ENCODE results near the gene ATP1B3.
A peak's percentile ranks its signal among the peaks of the same experiment; 100 is the strongest.
"Not testable (repeated sequence)": the region's sequence is repeated elsewhere in the genome, so short reads cannot be mapped to it uniquely, and the experiment has no call there.

Gene ATP1B3

DNA sequence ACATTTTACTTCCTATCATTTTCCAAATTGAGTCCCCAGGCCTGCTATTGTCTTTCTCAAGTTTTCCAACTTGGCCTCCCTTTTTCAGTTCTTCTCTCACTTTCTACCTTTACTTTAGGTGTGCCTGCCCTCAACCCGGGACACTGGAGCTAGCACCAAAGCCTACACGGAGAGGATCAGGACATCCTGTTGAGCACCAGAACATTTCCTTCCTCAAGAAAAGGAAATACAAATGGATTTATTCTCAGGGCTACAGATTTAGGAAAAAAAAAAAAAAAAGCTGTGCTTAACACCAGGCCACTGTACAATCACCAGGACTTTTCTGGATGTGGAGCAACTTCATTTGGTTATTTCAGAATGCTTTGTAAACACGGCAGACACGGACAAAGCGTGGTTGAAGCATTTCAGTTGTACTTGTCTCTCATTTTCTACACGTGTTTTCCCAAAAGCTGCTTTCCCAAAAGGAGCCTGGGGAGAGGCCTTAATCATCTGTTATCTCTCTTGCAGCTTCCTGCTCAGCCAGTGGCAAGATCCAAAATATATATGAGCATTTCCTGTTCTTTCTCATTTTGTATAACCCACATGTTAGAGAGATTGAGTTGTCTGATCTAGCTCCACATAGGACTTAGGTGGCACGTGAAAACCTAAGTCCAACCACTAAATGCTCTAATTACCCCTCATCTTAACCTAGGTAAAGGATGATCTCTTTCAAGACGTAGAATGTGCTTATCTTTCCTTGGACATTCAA lies 15.5 kb upstream of the ATP1B3 start:
- no peak for DNase-seq

DNA sequence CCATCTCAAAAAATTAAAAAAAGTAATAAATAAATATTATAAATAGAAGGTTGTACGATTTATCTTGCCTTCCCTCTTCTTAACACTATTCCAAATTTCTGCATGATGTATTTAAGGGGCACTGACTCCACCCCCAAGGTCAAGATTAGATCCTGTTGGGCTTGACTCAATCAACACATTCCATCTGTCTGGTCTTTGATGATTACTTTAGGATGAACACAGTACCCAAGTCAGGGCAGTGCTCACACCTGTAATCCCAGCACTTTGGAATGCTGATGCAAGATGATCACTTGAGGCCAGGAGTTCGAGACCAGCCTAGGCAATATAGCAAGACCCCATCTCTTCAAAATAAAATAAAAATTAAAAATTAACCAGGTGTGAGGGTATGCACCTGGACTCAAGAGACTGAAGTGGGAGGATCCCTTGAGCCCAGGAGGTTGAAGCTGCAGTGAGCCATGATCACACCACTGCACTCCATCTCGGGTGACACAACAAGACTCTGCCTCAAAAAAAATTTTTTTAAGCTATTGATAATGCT lies 14.1 kb upstream of the ATP1B3 start:
- no peak for DNase-seq

DNA sequence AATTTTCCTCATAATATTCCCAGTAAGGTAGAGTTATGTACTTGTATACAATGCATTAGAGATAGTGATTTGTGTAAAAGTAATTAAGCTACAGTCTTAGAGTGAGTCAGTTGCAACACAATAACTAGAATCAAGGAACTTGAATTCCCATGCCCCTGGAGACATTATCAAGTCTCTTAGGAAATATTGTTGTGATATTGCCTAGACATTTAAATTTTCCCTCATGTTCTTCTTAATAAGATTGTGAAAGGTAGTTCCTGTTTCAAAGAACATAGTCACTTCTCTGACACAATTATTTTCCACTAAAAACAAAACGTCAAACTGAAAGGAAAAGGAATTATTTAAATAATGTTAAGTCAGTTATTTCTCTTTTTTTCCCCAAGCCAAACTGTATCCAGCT lies 13.0 kb upstream of the ATP1B3 start:
- no peak for DNase-seq

DNA sequence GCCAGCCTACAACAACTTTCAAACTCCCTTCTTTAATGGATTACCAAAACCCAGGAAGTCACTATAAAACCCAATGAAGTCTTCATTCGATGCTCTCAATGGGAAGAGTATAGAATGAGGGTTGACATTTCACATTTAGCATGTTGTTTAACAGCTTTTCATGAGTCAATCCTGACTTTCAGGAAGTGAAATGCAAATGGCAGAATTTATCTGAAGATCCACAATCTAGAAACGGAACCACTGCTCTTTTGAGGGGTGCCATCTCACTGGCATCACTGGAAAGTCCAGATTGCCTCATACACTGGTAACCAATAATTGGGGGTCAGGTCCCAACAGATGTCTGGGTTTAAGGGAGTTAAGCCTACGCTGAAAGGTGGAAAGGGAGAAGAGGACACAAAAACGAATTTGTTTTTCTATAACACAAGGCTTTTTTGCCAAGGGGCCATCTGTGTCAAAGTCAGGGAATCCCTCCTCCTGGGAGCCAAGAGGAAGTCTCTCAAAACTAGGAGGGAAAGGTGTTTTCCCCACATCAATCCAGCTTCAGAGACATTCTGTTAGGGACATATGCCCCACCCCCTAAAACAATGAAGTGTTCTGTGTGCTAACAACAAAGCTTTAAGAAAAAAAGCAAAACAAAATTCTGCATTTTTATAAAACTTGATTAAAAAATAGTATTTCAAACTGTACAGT lies 12.0 kb upstream of the ATP1B3 start:
- no peak for DNase-seq

DNA sequence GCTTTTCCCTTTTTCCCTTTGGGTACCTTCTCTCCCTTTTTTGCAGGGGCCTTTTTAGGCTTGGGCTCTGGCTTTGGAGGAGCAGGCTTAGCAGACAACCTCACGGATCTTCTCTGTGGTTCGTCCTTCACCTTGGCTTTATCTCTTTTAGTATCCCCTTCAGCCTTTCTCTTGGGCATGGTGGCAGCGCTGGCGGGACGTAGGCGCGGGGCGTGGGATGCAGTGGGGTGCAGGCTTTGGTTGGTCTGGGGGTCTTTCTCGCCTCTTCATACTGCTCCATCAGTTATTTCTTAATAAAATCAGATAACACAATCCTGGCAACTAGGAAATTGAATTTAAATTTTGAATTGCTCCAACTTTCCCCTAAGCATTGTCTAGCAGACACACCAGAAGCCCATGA lies 11.3 kb upstream of the ATP1B3 start:
- DNase-seq, result no peak

DNA sequence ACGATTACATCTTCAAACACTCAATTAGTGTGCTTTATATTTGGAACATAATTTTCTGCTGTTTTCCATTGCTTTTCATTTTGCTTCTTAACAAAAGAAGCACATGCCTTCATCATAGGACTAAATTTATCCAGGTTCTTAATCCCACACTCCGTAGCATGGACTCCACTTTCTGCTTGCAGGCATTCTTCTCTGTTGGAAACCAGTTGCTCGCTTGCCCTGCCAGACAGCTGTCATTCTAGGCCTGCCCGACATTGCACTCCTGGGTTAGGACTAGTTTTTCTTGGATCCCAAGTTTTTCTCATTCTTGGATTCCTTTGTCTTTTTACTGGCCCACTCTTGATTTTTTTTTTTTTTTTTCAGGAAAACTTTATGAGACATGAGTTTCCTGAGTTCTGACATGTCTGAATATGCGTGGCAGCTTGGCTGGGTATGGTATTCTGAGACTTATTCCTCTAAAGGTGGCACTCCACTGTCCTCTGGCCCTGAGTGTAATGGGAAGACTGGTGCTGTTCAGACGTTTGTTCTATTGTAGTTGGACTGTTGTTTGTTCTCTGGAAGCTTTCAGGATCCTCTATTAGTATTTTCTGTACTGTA lies 6.3 kb upstream of the ATP1B3 start:
- DNase-seq, result no peak

DNA sequence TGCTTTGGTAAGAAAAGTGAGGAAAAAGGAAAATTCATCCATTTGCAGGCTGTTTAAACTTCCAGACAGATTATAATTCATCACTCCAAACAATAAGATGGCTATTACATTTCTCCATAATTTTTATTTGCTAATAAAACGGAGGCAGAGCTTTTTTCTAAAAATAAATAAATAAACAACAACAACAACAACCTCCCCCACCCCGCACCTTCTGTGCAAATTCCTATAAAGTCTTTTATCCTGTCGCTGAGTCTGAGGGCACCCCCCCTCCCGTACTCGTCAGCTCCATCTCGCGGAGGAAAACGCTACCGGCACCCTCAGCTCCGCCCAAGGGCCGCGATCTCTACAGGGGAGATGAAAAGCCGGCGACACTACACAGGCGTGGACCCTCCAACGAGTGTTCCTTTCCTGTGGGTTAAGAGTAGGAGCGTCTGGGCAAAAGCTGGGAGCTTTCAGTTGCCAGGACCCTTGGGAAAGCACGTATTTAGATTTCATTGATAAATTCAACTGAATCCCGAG lies 1.0 kb upstream of the ATP1B3 start:
- DNase-seq, result peak; percentile 78

DNA sequence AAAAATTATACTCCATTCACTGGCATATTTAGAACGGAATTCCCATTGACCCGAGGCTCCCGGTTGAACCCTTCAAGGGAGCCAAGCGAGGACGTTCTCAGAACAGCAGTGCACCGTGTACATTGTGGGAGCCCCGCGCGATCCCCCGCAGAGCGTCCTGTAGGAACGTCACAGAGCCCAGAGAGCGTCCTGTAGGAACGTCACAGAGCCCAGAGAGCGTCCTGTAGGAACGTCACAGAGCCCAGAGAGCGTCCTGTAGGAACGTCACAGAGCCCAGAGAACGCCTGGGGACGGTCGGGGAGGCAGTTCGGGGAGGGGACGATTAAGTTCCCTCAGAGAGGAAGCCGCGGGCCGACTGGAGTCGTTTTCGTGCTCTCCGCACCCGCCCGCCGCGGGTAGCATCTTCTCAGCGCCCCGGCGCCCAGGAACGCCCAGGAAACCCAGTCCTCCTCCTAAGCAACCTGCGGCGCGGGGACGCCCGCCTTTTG lies 506 bp upstream of the ATP1B3 start:
- DNase-seq, result peak; percentile 71

DNA sequence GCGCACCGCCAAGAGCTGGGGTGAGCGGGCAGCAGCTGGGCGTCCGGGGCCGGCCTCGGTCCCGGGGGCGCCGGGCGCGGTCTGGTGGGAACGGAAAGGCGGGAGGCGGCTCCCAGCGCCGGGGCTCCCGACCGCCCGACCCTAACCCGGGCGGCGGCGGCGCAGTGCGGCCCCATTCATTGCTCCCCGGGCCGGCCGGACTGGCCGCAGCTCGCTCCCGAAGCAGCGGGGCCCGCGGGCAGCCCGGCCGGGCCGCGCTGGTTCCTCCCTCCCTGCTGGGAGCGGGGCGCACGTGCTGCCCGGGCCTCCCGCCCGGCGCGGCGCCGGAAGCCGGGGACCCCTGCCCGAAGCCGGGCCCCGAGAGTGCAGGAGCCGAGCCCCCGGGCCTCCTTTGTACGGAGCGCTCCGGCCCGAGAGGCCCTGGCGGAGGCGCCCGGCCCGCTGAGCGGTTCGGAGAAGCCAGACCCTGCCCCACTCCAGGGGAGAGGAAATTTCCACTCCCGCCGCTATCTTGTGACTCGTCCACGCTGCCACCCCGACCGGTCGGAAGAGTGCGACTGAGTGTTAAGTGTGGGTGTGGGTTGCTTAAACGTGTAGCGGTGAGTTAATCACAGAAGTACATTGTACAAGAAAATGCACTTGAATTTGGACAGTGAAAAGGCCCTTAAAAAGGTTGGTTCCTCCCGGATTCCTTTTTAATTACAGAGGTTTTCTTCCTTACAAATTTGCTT lies 613 bp downstream of the ATP1B3 start:
- DNase-seq, result peak; percentile 37

DNA sequence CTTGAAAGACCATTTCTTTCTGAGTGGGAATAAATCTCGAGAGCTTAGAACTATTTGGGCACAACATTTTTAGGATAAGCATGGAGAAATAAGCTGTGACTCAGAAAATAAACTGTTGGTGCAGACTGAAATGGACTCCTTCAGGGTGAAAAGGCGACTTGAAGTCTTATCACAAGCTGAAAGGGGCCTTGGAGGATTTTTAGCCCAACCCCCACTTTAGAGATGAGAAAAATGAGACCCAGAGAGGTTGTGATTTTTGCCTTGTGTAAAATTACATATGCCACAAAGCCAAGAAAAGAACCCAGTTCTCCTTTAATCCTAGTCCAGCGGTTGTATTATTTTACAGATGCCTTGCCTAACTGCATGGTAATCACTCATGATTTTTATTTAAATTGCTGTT lies 1.5 kb downstream of the ATP1B3 start:
- DNase-seq, result no peak

DNA sequence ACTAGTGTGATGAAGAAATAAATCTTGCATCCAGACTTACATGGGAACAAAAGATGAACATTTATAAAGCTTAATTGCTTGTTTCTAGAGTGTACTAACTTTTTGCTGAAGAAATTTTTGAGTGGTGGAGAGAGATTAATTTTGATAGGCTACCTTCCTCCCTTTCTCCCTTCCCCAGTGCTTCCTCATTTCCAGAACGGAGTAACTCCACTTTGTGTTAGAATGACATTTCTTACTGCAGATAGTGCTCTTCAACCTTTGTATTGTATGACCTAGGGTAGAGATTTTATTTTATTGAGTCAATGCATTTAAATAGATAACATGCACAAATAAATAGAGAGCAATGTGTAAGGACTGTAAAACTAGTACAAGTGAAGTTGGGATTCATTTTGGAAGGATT lies 1.9 kb downstream of the ATP1B3 start:
- no peak for DNase-seq

DNA sequence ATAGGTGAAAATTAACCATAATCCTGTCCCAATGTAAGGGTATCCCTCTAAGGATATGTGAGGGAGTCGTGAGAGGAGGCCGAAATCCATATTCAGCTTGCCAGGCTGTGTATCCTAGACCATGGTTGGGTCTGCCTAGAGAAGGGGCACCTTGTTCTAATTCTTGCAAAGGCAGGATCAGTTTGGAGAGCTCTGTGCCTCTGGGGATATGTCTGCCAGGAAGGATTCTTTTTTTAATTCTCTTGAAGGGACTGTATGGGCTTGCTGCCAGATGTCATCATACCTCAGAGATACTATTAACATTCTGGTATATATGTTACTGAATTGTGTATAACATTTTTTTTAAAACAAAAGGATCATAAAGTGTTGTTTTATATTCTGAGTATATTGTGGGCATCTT lies 2.4 kb downstream of the ATP1B3 start:
- DNase-seq, result no peak

DNA sequence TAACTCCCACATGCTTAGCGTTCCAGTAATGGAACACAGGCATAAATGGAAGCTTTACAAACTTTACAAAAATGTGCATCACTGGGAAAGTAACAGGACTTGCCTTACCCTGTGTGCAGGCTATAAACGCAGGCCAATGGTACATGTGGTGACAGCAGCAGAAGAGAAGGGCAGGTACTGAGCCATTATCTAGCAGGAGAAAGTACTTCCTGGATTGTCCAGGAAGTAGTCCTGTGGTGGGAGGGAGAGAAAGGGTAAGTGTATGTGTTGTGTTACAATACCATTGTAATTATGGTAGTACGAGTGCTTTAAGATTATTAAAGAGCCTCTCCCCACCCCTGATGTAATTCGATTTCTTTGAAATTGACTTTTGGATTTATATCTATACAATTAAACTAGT lies 5.3 kb downstream of the ATP1B3 start:
- no peak for DNase-seq

DNA sequence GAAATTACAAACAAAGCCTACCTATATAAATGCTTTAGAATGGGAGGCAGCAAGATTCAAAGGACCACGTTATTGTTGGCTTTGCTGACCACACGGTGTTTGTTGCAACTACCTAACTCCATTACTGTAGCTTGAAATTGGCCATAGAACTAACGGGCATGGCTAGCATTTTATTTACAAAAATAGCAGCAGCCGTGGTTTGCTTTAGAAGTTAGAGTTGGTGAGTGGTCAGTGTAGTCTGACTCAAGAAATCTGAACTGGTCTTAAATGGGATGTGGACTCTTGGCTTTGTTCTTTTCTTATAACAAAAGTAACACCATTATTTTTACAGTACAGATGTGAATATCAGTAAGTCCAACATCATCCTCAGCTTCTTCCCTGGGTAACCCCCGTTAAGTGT lies 10.6 kb downstream of the ATP1B3 start:
- DNase-seq, result no peak

DNA sequence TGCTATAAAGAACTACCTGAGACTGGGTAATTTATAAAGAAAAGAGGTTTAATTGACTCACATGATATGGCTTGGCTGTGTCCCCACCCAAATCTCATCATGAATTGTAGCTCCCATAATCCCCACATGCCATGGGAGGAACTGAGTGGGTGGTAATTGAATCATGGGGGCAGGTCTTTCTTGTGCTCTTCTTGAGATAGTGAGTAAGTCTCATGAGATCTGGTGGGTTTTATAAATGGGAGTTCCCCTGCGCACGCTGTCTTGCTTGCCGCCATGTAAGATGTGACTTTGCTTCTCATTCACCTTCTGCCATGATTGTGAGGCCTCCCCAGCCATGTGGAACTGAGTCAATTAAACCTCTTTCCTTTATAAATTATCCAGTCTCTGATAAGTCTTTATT lies 12.1 kb downstream of the ATP1B3 start:
- DNase-seq, result not testable (repeated sequence)

DNA sequence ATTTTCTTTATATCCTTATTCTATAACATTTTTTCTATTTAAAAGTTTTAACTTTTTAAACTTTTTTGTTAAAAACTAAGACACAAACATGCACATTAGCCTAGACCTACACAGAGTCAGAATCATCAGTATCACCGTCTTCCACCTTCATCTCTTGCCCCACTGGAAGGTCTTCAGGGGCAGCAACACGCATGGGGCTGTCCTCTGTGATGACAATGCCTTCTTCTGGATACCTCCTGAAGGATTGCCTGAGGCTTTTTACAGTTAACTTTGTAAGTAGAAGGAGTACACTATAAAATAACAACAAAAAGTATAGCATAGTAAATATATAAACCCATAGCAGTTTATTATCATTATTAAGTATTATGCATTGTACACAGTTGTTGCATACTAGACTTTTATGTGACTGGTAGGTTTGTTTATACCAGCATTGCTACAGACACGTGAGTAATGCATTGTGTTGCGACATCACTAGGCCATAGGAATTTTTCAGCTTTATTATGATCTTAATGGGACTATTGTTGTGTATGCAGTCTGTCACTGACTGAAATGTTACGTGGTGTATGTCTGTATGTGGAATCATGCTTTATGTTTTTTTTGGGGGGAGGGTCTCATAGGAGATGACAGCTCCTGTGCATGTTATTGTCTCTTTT lies 18.2 kb downstream of the ATP1B3 start:
- DNase-seq, result no peak

DNA sequence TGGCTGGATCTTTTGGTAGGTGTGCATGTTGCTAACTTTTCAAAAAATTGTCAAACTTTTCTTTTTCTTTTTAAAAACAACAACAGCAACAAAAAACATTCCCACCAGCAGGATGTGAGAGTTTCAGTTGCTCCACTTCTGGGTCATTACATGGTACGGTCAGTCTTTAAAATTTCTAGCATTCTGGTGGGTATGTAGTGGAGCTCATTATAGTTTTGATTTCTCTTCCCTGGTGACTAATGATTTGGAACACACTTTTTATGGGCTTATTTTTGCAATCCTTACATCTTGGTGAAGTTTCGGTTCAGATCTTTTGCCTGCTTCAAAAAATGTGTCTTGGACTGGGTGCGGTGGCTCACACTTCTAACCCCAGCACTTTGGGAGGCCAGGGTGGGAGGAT lies 19.3 kb downstream of the ATP1B3 start:
- no peak for DNase-seq

DNA sequence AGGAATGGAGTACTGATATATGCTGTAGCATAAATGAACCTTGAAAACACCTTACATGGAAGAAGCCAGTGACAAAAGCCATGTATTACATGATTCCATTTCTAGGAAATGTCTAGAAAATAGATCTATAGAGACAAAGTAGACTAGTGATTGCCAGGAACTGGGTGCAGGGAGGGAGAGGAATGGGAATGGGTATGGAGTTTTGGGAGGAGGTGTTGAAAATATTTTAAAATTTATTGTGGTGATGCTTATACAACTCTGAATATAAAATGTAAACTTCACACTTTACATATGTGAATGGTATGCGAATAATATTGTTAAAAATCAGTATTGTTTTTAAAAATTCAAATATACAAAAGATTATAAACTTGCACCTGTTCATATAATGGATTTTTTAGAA lies 22.5 kb downstream of the ATP1B3 start:
- DNase-seq, result no peak

DNA sequence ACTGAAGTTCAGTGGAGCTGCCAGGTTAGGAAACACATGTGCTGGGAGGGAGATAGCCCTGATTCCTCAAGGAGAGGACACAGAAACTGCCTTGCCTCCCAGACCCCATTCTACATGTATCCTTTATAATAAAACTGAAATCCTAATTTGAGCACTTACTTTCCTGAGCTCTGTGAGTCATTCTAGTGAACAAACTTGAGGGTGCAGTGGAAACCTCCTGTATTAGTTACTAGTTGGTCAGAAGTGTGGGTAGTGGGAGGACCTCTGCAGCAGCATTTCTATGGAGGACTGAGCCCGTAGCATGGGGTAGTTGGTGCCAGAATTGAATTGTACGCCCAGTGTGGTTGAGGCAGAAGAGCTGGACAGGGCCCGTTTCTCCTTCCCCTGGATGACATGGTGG lies 23.9 kb downstream of the ATP1B3 start:
- DNase-seq, result no peak

DNA sequence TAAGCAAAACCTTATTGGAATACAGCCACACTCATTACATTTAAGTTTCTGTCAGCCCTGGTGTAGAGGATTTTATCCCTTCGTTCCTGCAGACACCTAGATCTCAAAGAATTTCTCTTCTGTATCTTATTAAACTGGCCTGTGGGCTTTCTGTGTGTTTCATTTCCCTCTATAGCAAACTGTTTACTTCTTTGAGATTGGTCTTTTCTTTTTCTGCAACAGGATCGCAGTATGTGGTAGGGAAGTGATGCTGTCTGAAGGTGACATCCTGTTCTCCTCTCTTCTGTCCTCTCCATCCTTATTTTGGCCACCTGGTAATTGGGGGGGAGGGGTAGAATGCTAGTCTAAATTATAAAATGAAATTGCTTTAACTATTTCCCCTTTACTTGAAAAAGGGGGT lies 25.5 kb downstream of the ATP1B3 start:
- DNase-seq, result no peak

DNA sequence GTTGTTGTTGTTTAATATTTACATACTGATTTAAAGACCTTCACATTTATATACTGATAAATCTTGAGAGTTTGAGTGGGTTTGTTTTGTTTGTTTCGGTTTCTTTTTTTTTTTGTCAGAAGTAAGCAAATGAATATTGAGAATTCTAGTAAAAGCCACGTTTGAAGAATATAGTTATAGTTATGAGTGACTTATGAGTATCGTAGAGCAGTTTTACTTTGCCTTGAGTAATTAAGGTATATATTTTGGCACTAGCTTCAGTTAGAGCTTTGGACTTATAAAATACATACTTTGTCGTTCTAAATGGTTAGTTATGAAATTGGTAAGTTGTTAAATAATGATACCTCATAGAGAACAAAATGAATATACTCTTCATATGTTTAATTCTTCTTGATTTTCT lies 27.8 kb downstream of the ATP1B3 start:
- DNase-seq, result no peak

DNA sequence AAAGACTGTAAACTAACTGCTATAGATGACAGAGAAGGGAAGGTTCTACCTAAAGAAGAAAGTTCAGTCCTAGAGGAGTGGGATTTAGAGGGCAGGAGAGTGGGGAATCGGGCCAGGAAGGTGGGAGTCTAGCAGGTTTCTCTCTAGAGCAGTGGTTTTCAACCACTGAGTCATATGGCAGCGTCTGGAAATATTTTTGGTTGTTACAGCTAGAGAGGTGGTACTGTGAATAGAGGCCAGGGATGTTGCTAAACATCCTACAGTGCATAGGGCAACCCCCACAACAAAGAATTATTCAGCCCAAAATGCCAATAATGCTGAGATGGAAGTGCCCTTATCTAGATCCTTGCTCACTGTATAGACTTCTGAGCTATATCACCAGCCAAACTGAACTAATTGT lies 28.7 kb downstream of the ATP1B3 start:
- DNase-seq, result no peak
